HG03558 (cell line): Measurements from ENCODE around the gene PDIA4.
"Not testable (repeated sequence)": the region's sequence is repeated elsewhere in the genome, so short reads cannot be mapped to it uniquely, and the experiment has no call there.

Source experiments
- ATAC-seq: cut with Tn5 transposase; IDR thresholded peaks from one replicate; pipeline ENCODE4 v1.9.1; 2021; ENCODE audit warnings: moderate number of reproducible peaks; ENCODE audit not compliant: unreplicated experiment; ENCODE audit errors: extremely low read depth

The PDIA4 gene

DNA sequence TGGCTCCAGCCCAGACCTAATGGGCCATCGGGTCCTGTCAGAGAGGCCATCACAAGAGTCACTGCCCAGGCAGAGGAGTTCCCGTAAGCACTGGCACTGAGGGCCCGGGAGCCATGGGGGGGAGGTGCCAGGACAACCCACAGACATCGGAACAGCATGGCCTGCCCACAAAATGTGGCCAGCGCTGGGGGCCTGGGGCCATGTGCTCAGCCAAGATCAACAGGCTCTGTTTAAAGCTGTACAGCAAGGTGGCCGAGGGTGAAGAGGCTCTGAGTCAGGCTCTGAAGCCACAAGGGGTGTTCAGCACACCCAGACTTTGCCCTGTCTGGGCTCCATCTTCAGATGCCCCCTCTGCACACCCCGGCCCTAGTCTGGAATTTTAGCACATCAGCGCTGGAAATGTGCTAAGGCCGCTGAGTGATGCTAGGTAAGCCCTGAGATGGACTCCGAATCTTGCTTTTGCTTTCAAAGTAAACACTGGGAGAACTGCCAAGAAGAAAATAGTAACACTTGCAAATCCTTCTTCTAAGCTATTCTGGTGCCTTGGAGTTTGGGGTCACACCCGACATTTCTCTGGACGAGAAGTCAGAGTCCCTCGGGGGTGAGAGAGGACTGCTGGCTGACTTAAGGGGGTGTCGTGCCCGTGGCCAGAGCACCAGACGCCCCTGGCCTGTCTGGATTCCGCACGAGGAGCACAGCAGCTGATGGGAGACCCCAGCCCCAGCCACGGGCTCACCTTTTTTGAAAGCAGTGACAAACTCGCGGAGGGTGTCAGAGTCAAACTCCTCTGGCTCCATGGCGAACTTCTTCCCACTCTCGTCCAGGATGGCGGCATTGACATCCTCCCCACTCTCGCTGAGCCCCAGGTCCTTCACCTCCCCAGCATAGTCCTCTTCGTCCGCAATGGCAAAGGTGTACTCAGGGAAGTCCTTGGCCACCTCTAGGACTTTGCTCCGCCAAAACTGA lies 23.6 kb downstream of the PDIA4 start:
- ATAC-seq = no peak

DNA sequence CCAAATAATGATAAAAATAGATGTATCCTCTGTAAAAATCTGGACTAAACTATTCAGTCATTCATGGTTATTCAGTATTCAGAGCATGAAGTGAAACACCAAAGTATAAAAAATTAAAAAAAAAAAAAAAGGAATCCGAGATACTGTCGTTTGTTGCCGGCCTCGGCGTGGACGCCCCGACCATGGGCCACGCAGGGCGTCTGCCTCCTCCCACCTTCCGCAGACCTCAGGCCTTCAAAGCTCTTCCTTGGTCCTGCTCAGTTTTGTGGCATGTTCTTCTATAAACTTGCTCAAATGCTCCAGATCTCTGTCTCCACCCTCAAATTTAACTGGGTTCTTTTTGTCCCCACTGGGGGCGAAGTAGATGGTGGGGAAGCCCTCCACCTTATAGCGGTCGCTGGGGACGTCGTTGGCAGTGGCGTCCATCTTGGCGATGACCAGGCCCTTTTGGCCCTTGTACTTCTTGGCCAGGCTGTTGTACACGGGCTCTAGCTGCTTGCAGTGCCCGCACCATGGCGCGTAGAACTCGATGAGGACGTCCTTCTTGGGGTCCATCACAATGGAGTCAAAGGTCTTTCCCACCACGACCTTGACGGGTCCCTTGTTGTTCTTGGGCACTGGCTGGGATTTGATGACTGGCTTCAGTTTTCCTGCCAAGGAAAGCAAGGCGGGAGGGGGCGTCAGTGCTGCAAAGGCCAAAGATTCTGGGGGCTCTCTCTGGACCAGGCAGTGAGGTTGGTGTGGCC lies 24.6 kb downstream of the PDIA4 start:
- ATAC-seq = no peak

DNA sequence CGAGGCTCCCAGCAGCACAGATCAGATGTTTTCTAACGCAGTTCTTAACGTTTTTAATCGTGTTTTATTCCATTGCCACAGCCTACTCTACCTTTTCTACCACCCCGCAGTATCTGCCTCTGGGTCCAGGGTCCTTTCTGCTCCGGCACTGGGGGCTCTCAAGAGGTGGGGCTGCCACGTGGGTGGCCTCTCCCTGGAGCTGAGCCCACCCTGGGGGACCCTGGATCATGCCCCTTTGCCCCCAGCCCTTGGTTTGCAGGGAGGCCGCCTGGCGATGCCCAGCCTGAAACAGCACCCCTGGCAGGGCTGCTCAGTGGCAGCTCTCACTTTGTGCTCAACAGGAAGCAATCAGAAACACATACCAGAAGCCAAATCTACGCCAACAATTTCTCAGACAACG lies 25.3 kb downstream of the PDIA4 start:
- no peak for ATAC-seq

GRCh38 chr7:149002604-149003003 lies 25.7 kb downstream of the PDIA4 start:
- ATAC-seq = no peak

DNA sequence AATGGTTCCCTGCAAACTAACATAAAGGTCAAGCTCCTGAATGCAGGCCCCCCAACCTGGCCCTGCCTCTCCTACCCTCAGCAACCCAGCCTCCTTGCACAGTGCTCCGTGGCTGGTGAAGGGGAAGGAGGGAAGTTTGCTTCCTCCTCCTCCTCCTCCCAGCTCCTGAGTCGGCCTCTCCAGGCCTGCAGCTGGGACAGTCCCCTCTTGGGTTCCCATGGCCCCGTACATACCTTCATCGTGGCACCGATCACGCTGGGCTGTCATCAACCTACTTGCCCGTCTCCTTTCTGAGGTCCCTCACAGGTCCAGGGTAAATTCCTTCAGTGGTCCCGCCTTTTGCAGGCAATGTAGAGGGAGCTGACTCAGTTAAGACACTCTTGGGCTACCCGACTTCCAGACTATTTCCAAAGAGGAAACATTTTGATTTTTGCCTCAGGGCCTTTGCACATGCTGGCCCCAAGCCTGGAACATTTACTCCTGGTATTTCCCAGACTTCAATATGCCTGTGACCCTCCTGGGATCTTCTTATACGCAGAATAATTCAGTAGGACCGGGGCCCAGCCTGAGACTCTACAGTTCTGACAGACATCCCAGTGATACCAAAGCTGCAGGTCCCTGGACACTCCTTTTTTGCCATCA lies 26.8 kb downstream of the PDIA4 start:
- no peak for ATAC-seq

DNA sequence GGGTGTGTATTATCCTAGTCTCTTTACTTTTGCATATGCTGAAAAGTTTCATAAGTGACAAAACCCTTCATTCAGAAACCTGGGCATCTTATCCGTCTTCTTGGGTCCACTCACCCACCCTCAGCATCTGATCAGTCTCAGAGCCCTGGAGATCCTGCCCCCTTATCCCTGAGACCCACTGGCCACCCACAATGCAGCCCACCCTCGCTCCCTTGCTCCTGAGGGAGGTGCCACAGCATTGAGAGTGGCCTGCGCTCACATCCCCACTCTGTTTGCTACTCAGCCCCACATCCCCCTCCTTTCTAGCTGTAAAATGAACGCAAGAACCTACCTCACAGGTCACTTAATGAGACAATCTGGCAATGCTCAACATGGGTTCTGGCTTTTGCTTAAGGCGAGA lies 27.3 kb downstream of the PDIA4 start:
- no peak for ATAC-seq

DNA sequence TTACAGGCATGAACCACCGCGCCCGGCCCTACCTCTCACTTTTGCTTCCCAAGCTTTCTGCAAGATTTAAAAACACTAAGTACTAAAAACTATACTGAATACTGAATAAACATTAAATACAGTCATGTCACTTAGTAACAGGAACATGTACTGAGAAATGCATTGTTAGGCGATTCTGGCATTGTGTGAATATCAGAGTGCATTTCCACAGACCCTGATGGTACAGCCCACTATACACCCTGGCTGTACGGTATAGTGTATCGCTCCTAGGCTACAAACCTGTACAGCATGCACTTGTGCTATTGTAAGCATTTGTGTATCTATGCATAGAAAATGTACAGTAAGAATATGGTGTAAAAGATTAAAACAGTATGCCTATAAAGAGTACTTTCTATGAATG lies 29.1 kb downstream of the PDIA4 start:
- no peak for ATAC-seq

DNA sequence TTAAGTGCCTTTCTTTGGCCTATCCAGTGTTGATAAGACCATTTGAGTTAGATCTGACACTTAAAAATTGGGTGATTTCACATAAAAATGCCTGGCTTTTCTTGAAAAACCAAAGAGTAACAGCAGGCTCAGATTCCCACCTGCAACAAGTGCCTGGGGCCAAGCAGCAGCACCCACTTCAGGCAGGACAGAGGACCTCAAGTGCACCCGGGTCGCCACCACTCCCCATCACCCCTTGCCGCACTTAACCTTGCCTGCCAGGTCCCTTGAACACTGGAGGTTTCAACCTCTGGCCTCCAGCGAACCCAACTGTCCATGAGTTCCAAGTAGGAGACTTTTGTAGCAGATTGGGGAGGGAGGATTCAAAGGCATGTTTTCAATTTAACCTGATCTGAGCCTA lies 30.8 kb downstream of the PDIA4 start:
- ATAC-seq = no peak

DNA sequence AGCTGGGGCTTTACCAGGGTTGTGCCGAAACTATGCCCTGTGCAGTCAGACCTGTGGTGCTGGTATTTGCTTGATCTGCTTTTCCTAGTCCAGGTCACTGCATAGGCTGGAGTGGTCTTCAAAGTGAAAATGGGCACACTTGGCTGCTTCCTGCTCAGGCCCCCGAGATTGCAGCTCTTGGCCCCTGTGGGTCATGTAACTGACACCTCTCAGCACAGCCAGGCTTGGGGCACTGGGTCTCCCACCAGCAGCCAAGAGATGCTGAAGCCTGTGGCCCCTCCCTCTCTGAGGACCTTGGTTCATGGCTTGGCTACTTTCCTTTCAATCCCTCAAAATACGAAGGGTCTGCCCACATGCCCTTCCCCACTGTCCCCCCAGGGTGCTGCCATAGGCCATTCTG lies 33.7 kb downstream of the PDIA4 start:
- no peak for ATAC-seq

DNA sequence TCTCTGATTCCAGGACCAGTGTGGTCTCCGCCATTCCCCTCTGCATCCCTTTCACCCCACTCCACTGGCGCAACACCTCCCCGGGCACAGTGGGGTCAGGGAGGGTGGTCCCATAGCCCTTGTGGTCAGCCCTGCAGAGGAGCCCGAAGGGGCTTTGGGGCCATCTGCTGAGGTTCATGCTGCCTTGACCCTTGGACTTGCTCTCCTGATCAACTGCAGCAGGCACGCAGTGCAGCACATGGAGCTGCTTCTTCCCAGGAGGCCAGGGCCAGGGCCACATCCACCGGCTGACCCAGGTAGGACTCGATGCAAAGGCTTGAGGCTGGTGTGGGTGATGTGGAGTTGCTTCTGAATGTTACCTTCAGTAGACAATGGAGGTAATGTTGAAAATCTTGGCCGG lies 35.1 kb downstream of the PDIA4 start:
- ATAC-seq = no peak

DNA sequence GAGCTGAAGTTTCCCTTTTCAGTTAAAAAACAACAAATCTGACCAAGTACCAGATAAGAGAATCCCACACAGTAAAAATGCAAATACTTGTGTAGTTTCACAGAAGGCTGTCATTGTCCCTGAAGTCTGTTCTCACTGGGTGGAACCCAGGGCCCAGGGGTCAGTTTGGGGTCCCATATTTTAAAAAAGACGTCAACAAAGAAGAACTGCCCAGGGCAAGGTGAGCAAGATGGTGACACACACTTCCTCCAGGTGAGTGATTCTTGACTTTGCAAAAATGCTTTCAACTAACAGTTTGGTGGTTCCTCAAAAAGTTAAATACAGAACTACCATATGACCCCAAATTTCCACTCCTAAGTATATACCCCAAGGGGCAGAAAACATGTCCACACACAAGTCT lies 36.8 kb downstream of the PDIA4 start:
- no peak for ATAC-seq

DNA sequence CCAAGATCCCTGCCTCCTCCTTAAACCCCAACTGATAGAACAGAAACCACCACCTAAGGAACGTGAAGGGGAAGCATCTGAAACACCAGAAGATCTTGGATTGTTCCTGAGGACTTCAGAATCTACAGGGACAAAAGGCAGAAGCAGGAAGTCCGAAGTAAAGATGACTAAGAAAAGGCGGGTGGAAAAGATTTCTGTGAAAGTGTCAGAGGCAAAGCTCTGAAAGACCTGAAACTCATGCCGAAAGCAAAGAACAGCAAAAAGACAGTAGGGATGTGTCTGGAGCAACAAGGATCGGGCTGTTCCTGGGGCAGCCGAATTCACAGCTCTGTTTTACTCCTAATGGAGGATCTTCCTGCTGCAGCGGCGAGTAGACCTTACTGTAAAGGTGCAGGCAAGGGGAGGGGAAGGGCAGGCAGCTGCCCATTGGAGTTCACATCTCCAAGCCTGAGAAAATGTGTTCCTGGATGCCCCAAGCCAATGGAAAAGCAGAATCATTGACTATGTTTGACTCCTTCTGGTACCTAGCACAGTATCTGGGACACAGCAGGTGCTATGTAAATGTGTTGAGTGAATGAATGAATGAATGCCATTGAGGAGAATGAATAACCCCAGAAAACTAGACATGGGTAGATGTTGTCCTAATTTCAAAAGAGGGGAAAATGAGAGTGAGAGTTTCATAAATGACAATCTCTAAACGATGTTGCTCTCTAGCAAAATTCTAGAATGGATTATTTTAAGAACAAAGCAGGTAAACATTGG lies 40.4 kb downstream of the PDIA4 start:
- ATAC-seq = no peak

DNA sequence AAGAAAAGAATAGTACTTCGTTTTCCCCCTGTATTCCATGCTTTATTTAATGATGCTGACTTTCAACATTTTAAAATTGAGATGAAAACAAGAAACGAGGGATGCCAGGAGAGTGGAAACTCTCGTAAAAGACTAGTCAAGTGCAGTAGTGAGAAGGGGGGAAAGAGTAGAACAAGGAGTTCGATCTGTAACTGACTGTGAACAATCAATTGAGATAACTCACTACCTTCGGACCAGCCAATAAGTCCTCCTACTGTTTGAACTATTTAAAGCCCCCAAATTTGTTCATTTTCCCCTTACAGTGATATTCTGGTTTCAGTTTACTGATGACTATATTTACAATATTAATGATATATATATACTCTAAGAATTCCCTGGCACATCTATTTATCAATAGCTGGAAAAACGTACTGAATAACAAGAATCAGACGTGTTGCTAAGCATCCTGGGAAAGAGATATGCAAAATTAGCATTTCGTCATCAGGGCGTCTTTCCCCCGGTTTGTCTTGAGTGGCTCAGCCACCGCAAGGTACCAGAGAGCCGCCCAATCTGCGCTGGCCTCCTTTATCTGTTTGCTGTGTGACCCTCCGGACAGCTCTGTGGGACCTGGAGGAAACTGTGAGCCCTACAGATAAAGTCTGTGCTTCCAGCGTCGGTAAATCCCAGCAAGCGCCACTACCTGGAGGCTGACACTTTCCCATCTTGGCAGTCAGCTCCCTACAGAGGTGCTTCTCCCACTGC lies 41.1 kb downstream of the PDIA4 start:
- peak; percentile 93 for ATAC-seq

GRCh38 chr7:148986742-148987009 lies 41.6 kb downstream of the PDIA4 start:
- ATAC-seq = no peak

DNA sequence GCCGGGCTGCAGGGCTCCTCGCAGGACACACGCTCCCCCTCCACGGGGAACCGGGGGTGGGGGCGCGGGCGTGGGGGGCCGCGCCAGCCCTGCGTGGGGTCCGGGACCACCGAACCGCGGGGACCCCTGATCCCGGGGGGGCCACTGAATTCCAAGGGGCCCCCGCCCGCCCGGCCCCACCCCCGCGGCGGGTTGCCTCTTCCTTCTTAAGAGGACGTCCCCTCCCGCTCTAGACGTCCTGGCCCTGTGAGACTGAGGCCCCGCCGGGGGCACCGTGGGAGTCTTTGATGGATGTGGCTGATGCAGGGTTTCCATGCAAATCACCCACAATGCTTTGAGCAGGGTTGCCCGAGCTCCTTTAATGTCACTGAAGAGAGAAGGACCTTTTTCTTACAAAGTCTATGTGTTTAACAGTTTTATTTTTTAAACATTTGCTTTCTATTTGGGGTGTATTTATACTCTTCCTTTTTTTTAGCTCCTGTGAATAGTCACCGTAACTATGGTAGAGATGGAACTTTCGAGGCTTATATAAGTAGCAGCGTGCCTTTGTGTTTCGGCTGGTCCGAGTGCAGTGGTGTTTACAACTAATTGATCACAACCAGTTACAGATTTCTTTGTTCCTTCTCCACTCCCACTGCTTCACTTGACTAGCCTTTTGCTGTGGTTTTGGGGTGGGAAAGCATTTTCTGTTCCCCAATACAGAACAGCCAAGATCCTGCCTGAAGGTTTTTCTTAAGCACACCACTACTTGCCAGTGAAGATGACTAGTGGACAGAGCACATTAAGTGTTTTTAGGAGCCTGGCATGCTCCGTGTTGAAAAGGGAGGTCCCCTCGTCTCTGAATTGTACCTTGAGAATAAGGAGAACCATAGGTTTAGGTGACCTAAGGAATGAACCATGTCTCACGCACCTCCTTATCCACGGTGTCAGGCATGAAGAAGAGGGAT lies 44.8 kb downstream of the PDIA4 start:
- peak; percentile 24 for ATAC-seq

GRCh38 chr7:148982654-148983199 lies 45.6 kb downstream of the PDIA4 start:
- no peak for ATAC-seq

DNA sequence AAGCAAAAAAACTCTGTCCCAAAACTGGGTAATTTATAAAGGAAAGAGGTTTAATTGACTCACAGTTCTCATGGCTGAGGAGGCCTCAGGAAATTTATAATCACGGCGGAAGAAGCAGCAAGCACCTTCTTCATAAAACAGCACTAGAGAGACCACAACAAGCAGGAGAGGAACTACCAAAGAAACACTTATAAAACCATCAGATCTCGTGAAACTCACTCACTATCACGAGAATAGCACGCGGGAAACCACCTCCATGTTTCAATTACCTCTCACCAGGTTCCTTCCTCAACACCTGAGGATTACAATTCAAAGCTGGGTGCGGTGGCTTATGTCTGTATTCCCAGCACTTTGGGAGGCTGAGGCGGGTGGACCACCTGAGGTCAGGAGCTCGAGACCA lies 48.5 kb downstream of the PDIA4 start:
- no peak for ATAC-seq

GRCh38 chr7:148979072-148979471 lies 49.2 kb downstream of the PDIA4 start:
- not testable (repeated sequence) for ATAC-seq
